Thyroid gland (tissue), 4 donors: Measurements from ENCODE around the gene PHF11.

Experiments used
- POLR2A ChIP-seq, 2 donors: fragments of 450-650 bp; IDR thresholded peaks; one replicate each; pipeline ENCODE4 v1.6.1; 2017; ENCODE audit warnings: antibody characterized with exemption in 2 of 2, mild to moderate bottlenecking in 2 of 2, moderate library complexity in 1 of 2
- TF ChIP-seq, protein P1 (sequence below), 6 experiments: fragments of 200-600 bp in 3 of 6; fragments of 450-650 bp in 3 of 6; sonication (generic) in 3 of 6; IDR thresholded peaks; one replicate each; pipeline ENCODE4 v1.5.1; 2016 to 2019; ENCODE audit warnings: antibody characterized with exemption in 6 of 6, mild to moderate bottlenecking in 2 of 6, inconsistent platforms in 1 of 6, moderate library complexity in 1 of 6

GRCh38 chr13:49538404-49538803 is 42.7 kb downstream of the PHF11 start:
- TF ChIP-seq, protein P1, sequence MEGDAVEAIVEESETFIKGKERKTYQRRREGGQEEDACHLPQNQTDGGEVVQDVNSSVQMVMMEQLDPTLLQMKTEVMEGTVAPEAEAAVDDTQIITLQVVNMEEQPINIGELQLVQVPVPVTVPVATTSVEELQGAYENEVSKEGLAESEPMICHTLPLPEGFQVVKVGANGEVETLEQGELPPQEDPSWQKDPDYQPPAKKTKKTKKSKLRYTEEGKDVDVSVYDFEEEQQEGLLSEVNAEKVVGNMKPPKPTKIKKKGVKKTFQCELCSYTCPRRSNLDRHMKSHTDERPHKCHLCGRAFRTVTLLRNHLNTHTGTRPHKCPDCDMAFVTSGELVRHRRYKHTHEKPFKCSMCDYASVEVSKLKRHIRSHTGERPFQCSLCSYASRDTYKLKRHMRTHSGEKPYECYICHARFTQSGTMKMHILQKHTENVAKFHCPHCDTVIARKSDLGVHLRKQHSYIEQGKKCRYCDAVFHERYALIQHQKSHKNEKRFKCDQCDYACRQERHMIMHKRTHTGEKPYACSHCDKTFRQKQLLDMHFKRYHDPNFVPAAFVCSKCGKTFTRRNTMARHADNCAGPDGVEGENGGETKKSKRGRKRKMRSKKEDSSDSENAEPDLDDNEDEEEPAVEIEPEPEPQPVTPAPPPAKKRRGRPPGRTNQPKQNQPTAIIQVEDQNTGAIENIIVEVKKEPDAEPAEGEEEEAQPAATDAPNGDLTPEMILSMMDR (IDR thresholded peaks at IDR 0.05): no peak
- no peak for TF ChIP-seq POLR2A (IDR thresholded peaks at IDR 0.05)
